GM19395 (cell line): ENCODE measurements around the gene EFNB2.

ENCODE experiments used
- ATAC-seq: cut with Tn5 transposase; IDR thresholded peaks from one replicate; pipeline ENCODE4 v1.9.1; 2021; ENCODE audit warnings: mild to moderate bottlenecking, moderate library complexity; ENCODE audit not compliant: unreplicated experiment

Gene EFNB2

DNA sequence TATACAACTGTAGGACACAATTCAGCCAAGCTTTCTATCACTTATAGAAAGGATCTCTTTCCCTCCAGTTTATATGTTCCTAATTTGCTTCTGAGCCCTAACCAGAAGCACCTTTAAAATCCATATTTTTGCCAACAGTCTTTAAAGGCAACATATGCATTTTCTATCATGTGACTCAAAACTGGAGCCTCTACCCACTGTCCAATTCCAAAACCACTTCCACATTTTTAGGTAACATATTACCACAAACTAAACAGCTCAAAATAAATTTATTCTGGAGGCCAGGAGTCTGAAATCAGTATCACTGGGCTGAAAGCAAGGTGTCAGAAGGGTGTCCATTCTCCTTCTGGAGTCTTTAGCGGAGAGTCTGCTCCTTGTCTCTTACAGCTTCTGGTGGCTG lies 15.9 kb upstream of the EFNB2 start:
- no peak for ATAC-seq

DNA sequence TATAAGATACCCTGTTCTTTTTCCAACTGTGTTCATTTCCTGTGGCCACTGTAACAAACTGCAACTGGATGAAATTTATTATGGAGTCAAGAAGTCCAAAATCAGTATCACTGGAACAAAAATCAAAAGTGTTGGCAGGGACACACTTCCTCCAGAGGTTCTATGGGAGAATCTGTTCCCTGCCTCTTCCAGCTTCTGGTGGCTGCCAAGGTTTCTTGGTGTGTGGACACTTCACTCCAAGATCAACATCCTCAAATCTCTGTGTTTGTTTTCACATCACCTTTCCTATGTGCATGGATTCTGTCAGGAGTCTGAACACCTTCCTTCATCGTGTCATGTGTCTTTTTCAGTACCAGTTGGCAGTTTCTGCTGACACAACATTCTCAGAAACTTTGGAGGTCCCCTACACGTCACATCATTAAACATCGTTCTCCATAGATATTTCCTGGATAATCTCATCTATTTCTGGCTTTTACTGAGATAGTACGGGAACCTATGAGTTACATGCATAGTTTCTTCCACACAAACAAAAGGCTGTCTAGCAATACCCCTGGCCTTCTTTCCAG lies 15.2 kb upstream of the EFNB2 start:
- ATAC-seq, result no peak

DNA sequence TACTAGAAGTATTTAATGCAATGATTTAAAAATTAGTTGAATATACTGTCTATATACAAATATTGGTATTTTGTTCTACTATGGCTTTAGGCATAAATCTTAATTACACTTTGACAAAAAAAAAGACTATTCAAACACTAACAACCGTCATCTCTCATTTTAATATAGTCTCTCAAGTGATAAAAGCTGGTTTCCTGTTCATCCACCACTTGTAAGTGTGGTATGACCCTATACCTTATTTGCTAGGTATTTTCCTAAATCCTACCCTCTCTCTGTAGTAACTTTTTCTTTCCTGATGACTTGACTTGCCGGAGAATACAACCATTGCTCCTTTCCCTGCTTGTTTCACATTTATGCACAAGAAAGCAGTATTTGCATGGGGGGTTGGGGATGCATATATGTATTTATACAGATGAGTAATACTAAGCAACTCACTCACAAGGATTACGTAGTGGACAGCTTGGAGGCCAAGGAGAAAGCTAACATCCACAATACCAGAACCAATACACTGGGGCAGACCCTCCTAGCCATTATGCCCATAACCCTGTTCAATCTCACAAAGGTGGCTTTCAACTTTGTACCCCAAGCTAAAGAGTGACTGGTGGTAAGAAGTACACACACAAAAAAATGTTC lies 12.7 kb upstream of the EFNB2 start:
- ATAC-seq, result no peak

DNA sequence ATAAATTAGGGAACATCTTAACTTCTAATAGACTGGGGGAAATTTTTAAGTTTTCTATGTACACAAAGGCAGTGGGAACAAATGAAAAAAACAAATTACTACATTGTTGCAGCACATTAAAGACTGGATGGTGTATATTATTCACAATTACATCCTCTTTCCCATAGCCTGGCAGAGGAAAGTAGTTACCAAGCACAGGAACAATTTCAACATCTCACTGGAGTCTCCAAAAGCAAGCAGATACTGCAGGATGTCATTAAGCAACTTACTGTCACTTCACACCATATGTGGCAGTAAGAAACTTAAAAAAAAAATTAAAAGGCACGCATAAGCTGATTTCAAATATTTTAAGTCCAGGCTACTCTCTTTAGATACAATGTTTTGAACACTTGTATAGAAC lies 6.4 kb upstream of the EFNB2 start:
- no peak for ATAC-seq

DNA sequence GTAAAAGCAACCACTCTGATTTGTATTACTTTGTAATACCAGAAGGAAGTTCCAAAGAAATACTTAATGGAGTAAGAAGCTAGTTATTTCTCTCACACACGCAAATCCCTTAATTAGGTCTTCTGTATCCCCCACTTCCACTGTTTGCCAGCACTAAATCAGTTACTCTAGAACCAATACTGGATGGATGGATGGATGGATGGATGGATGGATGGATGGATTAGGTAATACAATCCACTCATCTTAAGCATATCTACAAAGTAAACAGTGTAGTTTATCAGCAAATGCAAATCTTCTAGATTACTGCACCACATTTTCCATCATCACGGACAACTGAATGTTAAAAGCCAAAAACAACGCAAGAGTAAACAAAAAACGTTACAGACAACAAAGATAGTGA lies 5.2 kb upstream of the EFNB2 start:
- ATAC-seq, result no peak

DNA sequence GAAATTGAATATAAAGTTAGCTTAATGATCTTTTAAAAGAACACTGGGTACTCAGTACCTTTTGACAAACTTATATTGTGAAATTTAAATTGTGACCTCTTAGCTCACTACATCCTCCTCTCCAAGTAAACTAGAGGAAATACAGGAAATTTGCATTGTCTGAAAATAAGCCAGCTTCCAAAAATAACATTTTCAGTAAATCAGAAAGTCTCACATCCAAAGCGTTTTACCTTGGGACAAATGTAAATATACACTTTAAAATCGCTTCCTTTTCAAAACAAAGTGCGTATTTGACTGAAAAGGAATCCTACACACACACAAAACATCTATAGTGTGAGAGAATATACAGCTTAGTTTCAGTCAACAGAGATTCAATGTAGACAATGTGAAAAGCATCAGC lies 2.1 kb upstream of the EFNB2 start:
- no peak for ATAC-seq

DNA sequence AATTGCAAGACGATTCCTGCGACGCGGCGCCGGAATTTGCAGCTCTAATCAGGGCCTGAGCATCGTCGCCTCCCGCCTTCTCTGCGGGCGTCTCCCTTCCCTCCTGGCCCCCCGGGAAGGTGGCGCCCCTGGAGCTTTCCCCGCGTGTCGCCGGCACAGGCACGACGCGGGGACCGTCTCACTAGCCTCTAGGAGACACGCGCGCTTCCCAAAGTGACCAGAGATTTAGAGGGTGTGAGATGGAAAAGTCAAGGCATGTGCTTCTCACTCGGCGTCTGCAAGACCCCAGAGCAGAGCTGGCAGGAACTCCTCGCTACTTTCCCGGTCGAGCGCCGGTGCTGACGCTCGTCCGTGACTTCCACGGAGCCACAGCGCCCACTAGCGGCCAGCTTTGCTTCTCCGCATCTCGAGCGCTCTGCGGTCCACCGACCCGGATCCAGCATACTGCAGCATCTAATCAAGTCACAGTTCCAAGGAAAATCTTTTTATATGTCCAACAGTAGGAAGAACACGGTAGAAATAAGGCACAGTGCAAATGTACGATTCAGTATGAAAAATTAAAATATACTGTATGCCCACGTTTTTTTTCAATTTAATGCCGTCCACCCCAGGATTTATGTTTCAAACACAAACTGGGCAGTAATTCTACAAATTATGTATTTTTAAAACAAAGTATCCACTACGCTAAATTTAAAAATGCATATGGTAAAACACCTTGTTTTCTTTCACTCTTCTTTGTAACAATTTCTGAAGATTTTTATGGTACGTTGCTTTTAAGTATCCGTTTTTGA lies 977 bp upstream of the EFNB2 start:
- ATAC-seq, result peak; percentile 50

DNA sequence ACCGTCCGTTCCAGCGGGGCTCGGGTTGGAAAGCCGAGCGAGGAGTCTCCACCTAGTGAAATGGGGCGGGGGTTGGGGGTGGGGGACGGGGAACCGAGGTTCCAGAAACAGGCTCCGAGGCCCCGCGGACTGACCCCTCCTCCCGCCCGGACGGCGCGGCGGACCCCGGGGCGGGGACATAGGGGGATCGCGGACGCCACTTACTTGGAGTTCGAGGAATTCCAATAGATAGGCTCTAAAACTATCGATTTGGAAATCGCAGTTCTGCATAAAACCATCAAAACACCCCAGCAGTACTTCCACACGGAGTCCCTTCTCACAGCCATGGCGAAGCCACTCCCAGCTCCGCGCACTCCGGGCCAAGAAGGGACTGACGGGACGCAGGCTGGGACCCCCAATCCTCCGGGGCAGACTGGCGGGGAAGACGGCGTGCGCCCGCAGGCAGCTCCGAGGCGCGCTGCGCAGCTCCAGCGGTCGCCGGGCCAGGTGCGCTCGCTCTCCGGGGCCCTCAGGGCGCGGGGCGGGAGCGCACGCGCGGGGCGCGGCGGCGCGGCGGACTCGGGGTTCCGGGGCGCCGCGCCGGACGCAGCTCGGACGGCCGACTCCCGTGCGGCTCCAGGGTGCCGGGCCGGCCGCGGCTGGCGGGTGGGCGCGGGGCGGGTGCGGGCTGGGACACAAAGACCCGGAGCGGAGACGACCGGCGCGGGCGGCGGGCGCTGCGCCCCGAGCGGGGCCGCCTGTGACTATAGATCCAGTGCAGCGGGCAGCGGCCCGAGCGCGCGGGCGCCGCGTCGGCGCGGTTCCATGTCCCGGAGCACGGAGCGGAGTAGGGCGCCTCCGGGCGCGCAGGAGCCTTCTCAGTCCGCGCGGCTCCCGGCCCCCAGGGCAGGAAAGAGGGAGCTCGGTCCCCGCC lies 567 bp downstream of the EFNB2 start:
- ATAC-seq, result peak; percentile 38

DNA sequence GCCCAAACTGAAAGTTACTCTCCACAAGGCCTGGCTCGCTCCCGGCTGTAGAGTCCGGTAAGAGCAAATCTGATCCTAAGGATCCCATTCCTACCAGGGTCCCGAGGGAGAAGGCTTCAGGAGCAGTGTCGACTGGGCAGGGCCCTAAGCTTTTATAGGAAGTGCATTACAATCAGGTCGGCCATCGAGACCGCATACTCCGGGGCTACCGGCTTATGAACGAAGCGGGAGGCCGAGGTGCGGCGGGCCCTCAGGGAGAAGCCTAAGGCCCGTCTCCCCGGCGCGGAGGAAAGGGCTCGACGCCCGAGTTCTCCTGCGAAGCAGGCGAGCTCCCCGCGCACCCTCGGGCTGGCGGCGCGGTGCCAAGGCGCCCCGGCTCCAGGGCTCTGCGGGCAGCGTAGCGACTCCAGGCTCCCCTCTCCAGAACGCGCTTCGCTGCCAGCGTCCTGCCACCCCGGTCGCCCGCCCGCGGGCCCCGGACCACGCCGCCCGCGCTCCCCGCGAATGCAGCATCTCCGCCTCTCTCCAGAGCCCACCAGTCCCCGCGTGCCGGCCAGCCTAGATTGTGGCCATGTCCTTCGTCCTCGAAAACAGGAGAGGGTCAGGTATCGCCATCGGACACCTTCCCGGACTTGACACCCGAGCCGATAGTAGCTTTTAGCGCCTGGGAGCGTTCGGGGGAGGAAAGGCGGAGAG lies 1.4 kb downstream of the EFNB2 start:
- no peak for ATAC-seq

DNA sequence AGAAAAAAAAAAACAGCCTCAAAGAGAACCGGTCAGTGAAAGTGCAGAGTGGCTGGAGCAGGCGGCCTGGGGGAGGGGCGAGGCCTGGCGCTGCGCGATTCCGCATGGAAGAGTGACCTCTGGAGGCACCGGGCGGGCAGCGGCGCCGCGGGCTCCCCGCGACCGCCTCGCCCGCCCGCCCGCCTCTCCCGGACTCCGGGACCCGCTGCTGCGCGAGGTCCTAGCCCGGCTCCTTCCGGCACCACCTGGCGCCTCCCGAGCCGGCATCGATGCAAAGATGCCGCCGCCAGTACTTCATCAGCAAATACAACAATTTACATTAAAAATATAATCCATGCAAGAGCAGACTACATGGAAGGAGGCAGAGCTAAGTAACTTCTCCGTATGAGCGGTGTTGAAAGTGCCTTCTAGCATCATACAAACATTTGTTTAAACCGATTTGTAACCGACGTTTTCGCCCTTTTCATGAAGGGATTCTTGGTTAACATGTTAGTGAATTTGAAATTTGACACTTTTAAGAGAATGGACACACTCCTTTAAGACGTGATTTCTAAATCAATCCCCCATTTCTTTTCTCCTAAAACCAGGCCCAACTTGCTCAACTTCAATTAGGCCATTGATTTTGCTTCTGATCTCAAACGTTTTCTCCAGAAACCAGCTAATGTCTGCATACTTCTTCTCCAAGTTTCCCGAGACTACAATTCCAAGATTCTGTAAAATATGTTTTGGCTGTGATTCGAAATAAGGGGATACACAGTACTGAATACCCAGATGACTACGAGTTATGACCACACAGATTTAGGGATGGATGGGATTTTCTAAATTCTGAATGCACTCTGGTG lies 2.1 kb downstream of the EFNB2 start:
- no peak for ATAC-seq

DNA sequence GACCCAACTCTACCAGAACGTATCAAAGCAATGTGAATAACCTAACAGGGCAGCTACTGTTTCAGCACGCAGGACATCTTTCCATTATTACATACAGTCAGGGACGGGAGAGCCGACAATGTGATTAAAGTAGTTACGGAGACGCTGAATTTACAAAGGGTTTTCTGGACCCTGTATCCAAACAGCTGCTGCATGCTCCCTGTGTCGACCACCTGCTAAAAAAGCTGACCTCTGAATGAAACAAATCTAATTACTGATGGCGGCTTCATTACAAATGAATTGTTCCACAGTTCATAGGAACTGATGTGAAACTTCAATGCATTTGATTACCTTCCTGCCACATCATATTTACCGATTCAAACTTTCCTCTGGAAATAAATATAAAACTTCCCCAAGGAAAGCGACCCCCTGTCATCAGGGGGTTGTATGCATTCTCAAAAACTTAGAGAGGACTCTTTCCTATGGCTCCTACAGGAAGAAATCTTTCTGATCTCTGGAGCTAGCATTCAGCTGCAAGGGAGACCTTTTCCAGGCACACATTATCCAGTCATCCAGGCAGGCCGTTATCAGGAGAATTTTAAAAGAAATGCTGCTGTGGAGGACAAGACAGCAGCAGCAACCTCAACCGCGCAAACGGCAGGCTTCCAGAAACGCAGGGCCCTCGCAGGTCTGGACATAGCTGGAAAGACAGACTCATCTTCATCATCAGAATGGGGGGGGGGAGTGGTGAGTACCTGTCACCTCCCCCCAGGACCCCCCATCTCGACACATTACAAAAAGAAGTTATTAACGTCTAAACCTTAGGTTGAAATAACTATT lies 3.1 kb downstream of the EFNB2 start:
- ATAC-seq, result no peak

DNA sequence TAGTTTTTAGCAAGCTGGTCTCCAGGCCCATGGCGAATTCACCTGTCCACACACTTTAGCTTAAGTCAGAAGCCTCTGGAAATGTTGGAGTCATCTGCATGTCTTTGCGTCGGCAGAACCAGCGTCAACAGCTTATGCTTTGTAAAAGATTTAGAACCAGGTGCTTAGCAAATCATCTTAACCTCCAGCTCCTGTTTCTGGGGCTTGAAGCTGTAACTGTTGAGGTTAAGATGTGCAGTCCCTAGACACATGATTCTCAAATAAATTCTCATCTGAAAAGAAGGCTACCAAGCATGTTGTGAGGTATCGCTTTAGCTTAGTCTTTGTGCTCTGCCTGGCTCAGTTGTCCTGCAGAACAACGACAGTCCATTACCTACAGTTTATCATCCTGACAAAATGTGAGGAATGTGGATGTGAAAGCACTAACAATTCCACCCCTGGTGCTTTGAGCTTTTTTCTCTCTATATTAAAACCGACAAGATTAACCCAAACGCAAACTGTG lies 4.4 kb downstream of the EFNB2 start:
- no peak for ATAC-seq

DNA sequence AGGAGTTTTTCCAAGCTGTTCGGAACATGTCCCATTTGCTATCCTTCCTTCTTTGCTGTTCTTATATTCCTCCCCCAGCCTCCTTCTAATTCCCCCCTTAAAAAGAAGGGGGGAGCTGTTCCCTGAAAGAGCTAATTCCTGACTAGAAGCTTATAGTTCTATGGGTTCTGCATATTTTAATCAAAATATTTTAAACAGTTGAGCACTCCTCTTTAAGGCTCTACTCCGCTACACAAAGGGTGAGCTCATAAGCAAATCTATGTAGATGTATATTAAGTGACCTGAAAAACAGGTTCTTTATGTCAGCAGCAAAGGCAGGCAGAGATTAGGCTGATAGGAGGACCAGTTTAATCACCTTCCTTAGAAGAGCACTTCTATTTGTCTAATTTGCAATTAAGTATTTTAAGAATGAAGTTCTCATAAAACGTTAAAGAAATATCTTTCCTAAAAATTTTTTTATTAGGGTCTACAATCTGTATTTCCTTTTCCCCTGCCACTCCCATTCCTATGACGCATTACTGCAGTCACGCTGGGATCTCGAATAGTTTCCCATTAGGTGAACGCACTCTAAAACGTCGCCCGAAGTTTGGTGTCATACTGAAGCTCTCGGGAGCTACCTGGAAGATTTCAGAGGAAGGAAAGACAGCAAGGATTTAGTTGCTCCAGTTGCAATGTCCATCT lies 5.2 kb downstream of the EFNB2 start:
- ATAC-seq, result no peak

DNA sequence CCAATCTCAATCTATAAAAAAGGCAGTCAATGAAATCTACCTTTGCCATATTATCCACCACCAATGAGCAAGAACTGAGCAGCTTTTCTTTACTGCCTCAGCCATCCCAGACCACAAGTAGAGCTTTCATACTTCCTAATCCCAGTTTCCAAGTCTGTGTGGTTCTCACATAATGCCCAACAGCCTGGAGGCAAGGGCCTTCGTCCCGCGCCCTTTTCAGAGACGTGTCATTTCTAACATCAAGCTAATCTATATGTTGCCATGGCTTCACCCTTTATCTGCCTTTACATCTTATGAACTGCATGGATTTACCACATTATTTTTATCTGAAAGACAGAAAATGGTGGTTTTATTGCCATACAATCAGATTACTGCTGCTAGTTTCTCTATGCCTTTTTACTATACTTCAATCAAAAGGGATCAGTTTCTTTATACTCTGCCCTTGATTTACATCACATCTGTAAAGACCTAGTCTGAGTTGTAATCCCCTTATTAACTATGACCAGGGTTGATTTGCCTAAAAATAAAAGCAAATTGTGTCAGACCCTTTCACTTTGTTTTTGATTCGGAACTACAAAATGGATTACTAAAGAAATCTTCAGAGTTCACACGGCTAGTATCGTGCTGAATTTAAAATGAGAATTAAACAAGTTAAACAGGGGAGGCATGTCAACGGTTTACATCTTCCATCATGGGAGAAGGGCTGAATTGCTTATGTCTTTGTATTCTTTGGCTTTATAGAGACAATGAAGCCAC lies 5.9 kb downstream of the EFNB2 start:
- no peak for ATAC-seq

DNA sequence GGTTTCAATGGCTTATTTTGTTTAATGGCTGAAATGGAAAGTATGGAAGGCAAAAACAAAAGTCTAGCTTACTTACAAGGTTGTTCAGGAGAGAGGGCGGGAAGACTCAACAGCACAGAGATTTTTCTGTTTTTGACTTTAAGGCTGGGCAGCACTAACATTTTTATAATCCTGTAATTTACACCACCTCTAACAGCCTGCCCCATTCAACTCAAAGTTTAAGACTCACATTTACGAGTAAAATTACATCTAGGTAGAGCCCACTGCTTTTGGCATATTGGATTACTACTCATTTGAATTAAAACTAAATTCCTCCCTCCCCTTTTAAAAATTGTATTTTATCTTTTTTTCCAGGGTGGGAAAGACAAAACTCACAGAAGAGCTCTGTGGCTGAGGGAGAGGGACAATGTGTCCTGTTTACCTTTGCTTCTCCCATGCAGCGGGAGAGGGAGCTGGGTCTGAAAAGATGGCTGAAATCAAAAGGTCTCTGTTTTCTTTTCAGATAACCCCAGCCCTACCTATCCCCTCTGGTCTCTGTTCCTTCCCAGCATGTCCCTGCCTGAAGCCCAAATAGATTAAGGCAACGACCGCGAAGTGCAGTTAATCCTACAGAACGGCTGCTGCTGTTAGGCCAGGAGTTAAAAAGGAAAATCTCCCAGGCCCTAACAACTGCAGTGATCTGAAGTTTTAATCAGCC lies 6.6 kb downstream of the EFNB2 start:
- no peak for ATAC-seq

DNA sequence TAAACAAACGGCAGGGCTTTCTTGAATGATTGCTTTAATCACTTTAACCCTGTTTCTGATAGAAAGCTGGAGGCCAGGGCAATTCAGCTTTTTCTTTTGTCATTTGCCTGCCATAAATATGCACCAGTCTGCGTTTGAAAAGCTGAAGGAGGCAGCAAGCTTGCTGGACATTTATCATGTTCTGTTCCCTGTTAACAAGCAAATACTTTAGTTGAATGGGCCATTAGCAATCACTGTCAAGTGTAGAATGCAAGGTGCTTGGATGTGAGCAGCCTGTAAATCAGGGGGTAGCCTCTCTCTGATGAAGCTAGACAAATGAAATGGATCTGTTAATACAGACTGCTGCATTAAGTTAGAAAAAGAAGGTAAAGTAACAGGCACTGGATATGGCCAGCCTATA lies 7.6 kb downstream of the EFNB2 start:
- ATAC-seq, result no peak

DNA sequence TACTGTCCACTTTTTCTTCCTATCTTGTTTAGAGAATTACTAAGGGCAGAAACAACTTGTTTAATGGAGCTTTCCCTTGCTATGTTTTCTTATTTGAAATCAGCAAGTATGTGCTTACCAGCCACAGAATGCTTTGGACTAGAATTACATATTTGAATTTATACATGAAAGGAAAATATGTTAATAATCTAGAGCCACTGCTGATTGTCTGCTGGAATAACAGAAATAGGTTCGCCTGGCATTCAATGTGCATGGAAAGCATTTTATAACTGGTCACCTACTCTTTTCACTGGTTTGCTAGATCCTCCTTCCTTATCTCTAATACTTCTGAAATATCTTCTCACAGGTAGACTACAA lies 8.0 kb downstream of the EFNB2 start:
- ATAC-seq, result no peak
